NCI-H2171 (cell line): Measurements from ENCODE around the gene SF3A2.

ENCODE experiments used
- DNase-seq: peaks from one replicate; lab custom pipeline; 2025; lab: John Stamatoyannopoulos, UW

The SF3A2 gene

GRCh38 chr19:2226840-2227360 lies 9.7 kb upstream of the SF3A2 start:
- no peak for DNase-seq

DNA sequence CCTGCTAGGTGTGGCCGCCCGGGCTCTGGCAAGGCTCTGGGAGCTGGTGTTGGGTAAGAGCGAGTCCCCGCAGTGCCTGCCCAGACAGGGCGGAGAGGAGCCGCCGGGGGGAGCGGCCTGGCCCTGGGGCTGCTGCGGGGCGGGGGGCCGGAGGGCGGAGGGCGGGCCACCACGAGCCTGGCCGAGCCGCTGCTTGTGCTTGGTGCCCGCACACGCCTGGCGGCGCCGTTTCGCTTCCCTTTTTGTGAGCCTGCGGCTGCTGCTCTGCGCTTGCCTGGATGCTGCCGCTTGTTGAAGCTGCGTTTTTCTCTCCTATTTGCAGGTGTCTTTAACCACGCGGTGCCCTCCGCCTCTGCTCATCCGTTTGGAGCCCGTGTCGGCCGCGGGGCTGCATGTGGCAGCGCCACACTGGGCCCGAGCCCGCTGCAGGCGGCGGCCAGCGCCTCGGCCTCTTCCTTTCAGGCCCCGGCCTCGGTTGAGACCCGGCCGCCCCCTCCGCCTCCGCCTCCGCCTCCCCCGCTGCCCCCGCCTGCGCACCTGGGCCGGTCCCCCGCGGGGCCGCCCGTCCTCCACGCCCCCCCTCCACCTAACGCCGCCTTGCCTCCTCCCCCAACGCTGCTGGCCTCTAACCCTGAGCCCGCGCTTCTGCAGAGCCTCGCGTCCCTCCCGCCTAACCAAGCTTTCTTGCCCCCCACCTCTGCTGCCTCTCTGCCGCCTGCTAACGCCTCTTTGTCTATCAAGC lies 9.0 kb upstream of the SF3A2 start:
- DNase-seq, result no peak

DNA sequence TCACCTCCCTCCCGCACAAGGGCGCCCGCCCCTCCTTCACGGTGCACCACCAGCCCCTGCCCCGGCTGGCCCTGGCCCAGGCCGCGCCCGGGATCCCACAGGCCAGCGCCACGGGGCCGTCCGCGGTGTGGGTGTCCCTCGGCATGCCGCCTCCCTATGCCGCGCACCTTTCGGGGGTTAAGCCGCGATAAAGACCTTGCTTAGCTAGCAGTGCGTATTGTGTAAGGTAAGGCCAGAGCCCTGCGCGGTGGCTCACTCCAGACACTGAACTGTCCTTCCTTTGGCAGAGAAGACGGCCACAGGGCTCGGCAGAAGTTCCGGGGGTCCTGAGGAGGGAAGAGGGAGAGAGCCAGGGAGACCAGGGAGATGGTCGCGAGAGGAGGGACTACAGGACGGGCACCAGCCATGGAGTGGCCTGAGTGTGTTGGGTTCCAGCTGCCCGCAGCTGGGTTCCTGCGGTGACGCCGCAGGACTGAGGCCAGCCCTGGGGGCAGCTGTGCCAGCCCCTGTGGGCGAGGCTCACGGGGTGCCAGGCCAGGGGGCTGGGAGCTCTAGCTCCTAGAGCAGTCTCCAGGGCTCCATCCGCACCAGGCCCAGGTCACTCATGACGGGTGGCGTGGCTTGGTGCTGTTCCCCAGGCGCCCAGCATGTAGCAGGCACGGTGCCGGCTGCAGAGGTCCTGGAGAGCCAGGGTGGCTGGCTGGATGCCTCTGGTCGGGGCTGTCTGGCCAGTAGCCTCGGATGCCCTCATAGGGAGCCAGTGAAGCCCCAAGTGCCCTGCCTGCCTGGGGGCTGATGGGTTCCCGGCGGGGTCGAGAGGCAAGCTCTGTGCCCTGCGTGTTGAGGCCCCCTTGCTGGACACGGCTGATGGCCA lies 8.2 kb upstream of the SF3A2 start:
- DNase-seq, result no peak

- no peak for DNase-seq
Measured at GRCh38 chr19:2229103-2230032, 7.3 kb upstream of the SF3A2 start.

- no peak for DNase-seq
Measured at GRCh38 chr19:2230033-2230531, 6.5 kb upstream of the SF3A2 start.

DNA sequence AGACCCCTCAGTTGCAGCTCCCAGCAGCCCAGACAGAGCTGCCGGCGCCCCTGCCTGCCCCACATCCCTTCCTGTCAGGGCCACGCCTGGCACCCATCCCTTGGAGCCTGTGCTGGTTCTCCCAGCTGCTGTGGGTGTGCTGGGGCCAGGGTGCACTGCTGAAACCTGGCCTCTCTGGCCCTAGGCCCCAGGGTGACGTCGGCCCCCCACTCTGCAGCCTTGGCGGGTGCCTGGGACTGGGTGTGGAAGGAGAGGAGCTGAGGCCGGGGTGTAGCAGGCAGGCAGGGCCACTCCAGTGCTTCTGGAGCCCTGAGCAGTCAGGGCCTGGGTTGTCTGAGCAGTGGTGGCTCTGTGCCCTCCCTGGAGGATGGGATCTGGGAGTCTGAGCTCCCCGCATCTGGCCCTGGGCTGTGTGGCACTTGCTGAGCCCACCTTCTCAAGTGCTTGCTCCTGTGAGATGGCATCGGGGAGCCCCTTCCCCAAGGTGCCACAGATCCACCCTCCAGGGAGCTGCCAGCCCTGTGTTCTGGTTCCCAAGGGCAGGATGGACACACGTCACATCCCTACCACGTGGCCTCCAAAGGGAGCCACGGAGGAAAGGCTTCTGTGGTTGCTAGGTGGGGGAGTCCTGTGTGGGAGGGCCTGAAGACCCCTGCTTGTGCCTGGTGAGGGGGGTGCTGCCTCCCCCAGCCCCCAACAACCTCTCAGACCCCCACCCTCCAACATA lies 5.7 kb upstream of the SF3A2 start:
- DNase-seq, result no peak

GRCh38 chr19:2231621-2232221 lies 4.9 kb upstream of the SF3A2 start:
- no peak for DNase-seq

- no peak for DNase-seq
Measured at GRCh38 chr19:2232286-2233151, 4.1 kb upstream of the SF3A2 start.

- DNase-seq, result no peak
Measured at GRCh38 chr19:2233601-2234280, 2.9 kb upstream of the SF3A2 start.

GRCh38 chr19:2234996-2235380 lies 1.6 kb upstream of the SF3A2 start:
- no peak for DNase-seq

GRCh38 chr19:2235381-2236063 lies 1.1 kb upstream of the SF3A2 start:
- DNase-seq, result peak; percentile 48

DNA sequence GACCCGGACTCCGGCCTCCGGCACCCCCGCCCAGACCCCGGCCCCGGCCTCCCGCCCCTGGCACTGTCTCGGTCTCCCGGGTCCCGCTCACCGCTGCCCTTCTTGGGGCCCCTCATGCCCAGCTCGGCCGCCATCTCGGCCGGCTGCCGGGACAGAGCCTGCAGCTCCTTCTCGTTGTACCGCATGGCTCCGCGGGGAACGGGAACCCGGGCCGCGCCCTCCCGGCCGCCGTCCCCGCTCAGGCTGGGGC lies 635 bp upstream of the SF3A2 start:
- no peak for DNase-seq

DNA sequence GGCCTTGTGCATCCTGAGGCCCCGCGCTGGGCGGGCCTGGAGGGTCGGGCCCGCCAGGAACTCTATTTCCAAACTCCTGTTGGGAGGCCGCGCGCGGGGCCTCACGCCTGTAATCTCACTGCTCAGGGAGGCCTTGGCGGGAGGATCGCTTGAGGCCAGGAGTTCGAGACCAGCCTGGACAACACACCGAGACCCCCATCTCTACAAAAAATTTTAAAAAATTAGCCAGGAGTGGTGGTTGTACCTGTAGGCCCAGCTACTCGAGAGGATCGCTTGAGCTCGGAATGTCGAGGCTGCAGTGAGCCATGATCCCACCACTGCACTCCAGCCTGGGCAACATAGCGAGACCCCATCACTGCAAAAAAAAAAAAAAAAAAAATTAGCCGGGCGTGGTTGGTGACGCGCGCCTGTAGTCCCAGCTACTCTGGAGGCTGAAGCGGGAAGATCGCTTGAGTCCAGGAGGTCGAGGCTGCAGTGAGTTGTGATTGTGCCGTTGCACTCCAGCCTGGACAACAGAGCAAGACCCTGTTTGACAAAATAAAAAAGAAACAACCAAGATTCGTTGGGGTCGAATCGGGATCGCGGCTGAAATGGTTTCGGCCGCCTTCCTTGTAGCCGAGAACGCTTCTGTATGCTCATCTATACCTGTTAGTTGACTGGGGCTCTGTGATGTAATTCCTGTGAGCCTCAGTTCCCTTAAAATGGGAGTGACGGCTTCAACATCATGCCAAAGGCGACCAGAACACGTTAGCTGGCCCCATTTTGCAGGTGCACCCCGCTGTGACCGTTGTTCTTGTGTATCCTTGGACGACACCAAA lies 636 bp downstream of the SF3A2 start:
- DNase-seq, result no peak

GRCh38 chr19:2237869-2238153 lies 1.2 kb downstream of the SF3A2 start:
- no peak for DNase-seq

- DNase-seq, result no peak
Measured at GRCh38 chr19:2239173-2239572, 2.5 kb downstream of the SF3A2 start.

DNA sequence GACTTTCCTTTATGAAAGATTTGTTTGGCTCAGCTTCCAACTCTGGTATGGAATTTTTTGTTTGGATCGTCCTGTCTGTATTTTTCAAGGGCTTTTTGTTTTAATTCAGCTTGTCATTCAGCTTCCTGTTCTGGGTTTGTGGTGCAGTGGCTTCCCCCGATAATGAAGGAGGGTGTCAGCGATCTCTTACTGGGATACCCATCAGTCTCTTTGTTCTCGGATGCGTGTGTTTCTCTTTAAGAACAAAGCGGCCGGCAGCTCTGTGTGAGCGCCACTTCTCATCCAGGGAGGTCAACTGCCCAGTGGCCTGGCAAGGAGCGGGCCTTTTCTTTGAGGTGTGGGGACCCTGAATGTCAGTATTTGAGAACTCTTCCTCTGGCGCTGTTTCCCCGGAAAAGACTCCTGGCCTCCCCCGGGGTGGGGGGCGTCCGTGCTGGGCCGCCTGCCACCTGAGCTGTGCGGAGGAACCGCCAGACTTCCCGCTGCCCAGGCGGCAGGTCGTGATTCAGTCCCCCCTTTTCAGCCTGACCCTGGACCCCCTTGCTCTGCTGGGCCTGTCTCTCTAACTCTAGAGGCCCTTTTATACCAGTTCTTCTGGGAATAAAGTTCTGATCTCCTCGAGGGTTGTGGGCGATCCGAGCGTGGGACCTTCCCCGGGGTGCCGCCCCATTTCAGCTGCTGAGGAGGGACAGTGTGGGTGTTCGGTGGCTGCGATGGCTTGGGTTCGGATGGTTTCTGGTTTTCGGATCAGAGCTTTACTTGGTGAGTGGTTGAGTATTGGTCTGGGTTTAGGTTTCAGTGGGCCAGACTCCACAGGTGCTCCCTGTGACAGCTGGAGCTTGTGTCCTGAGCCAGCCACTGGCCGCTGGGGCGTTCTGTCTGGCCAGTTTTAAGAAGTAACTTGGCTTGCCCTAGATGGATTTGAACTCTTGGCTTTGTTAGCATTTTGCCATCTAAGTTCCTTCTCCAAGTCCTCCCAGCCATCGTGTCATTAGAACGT lies 3.4 kb downstream of the SF3A2 start:
- DNase-seq, result no peak
